ENCODE data around the gene TNS4. TPM values are rescaled to one million over a fixed set of nuclear protein-coding genes. Genes with fewer than 3 reads are reported as not detected.
A peak's percentile ranks its signal among the peaks of the same experiment; 100 is the strongest.

TNS4 gene
- total RNA-seq, 1 donor from 2014 or later = not detected

GRCh38 chr17:40511667-40512220, 10.3 kb upstream of the TNS4 start:
- H3K4me3 ChIP-seq (ENCODE audit: insufficient read depth, low read depth, low read length) = no peak overlapping the region
- peak overlapping the region; percentile 72 for H3K4me2 ChIP-seq (ENCODE audit: low read length)
- peak overlapping the region; percentile 20 for H3K27ac ChIP-seq (ENCODE audit: low read depth, low read length)
- H3K27me3 Mint-ChIP-seq (ENCODE audit: low read depth, unreplicated experiment) = peaks cover 12% of the 10 kb centered on the region
- TF ChIP-seq EZH2 (IDR thresholded peaks at IDR 0.05; ENCODE audit: insufficient read depth, low read length) (no peak), CTCF (IDR thresholded peaks at IDR 0.05; ENCODE audit: insufficient read depth, low read depth, low read length) (no peak)
- no peaks in the 10 kb centered on the region for H4K20me1 ChIP-seq (ENCODE audit: insufficient read depth, low read length)
- no peaks in the 10 kb centered on the region for H3K36me3 ChIP-seq (ENCODE audit: insufficient read depth, low read length)
- peaks cover 2% of the 10 kb centered on the region for H3K9me3 Mint-ChIP-seq (ENCODE audit: unreplicated experiment)
- H3K27me3 ChIP-seq (ENCODE audit: insufficient read depth, low read length) = peaks cover under 1% of the 10 kb centered on the region
- FAIRE-seq = no peak
- no peaks in the 10 kb centered on the region for H3K9me3 ChIP-seq (ENCODE audit: insufficient read depth, low read depth, low read length)
- no peaks in the 10 kb centered on the region for H3K36me3 Mint-ChIP-seq (ENCODE audit: low read depth, unreplicated experiment)
- H3K4me3 Mint-ChIP-seq (ENCODE audit: unreplicated experiment) = no peak overlapping the region
- peaks cover 40% of the 10 kb centered on the region for H3K4me1 ChIP-seq (ENCODE audit: insufficient read depth, low read length)
- no peak overlapping the region for H2AFZ ChIP-seq (ENCODE audit: low read depth, low read length)
- H3K4me1 Mint-ChIP-seq (ENCODE audit: low read depth, unreplicated experiment) = peaks cover 37% of the 10 kb centered on the region
- no peaks in the 10 kb centered on the region for H3K79me2 ChIP-seq (ENCODE audit: insufficient read depth, low read length)
- DNase-seq (ENCODE audit: low read depth) = no peak
- peak overlapping the region; percentile 27 for H3K9ac ChIP-seq (ENCODE audit: low read length)
- H3K27ac Mint-ChIP-seq (ENCODE audit: unreplicated experiment) = peak overlapping the region; percentile 72

DNA sequence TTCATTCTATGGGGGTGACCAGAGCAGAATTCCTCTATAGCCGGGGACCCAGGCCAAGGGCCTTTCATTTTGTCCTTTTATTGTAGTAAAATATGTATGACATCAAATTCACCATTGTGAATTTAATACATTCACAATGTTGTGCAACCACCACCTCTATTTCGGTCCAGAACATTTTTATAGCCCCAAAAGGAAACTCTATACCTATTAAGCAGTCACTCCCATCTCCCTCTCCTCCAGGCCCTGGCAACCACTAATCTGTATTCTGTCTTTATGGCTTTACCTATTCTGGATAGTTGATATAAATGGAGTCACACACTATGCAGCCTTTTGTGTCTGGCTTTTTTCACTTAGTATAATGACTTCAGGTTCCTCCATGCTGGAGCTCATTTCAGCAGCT, 9.7 kb upstream of the TNS4 start:
- H3K4me1 Mint-ChIP-seq (ENCODE audit: low read depth, unreplicated experiment) = peaks cover 36% of the 10 kb centered on the region
- H3K4me2 ChIP-seq (ENCODE audit: low read length) = peak overlapping the region; percentile 72
- no peak overlapping the region for H3K27ac Mint-ChIP-seq (ENCODE audit: unreplicated experiment)

More for the DNA sequence above, 9.7 kb upstream of the TNS4 start:
- Histone ChIP-seq H2AFZ (ENCODE audit: low read depth, low read length) (no peak overlapping the region), H3K36me3 (ENCODE audit: insufficient read depth, low read length) (no peaks in the 10 kb centered on the region), H3K27me3 (ENCODE audit: insufficient read depth, low read length) (peaks cover 3% of the 10 kb centered on the region), H3K9ac (ENCODE audit: low read length) (peak overlapping the region; percentile 27), H3K79me2 (ENCODE audit: insufficient read depth, low read length) (no peaks in the 10 kb centered on the region), H3K4me1 (ENCODE audit: insufficient read depth, low read length) (peaks cover 35% of the 10 kb centered on the region), H4K20me1 (ENCODE audit: insufficient read depth, low read length) (no peaks in the 10 kb centered on the region), H3K9me3 (ENCODE audit: insufficient read depth, low read depth, low read length) (no peaks in the 10 kb centered on the region), H3K4me3 (ENCODE audit: insufficient read depth, low read depth, low read length) (no peak overlapping the region), H3K27ac (ENCODE audit: low read depth, low read length) (peak overlapping the region; percentile 18)
- Mint-ChIP-seq H3K9me3 (ENCODE audit: unreplicated experiment) (peaks cover 2% of the 10 kb centered on the region), H3K4me3 (ENCODE audit: unreplicated experiment) (no peak overlapping the region), H3K27me3 (ENCODE audit: low read depth, unreplicated experiment) (peaks cover 16% of the 10 kb centered on the region), H3K36me3 (ENCODE audit: low read depth, unreplicated experiment) (no peaks in the 10 kb centered on the region)
- FAIRE-seq (no peak), DNase-seq (ENCODE audit: low read depth) (no peak)
- TF ChIP-seq EZH2 (IDR thresholded peaks at IDR 0.05; ENCODE audit: insufficient read depth, low read length) (no peak), CTCF (IDR thresholded peaks at IDR 0.05; ENCODE audit: insufficient read depth, low read depth, low read length) (no peak)

Data from astrocyte (in vitro differentiated cells and primary cell).